HEK293 (cell line): ENCODE measurements around the gene RPL3.
A peak's percentile ranks its signal among the peaks of the same experiment; 100 is the strongest.

Experiments
- CTCF ChIP-seq: fragments of 450-650 bp; formaldehyde crosslinking; IDR thresholded peaks from 2 replicates; pipeline ENCODE4 v1.5.1; 2016; ENCODE audit warnings: missing biosample characterization, missing genetic modification characterization
- MEIS1 ChIP-seq: sonication (generic); formaldehyde crosslinking; IDR thresholded peaks from 2 replicates; pipeline ENCODE4 v1.8.1; 2022; ENCODE audit warnings: missing genetic modification reagents, mild to moderate bottlenecking, borderline replicate concordance
- OVOL3 ChIP-seq: fragments of 450-650 bp; formaldehyde crosslinking; IDR thresholded peaks from 2 replicates; pipeline ENCODE4 v1.5.1; 2016; ENCODE audit warnings: missing biosample characterization, missing genetic modification characterization
- PBX3 ChIP-seq: sonication (generic); formaldehyde crosslinking; IDR thresholded peaks from 2 replicates; pipeline ENCODE4 v1.8.1; 2022; ENCODE audit warnings: mild to moderate bottlenecking, moderate library complexity, missing genetic modification reagents
- YY1 ChIP-seq: fragments of 450-650 bp; formaldehyde crosslinking; IDR thresholded peaks from 2 replicates; pipeline ENCODE4 v1.5.1; 2018; ENCODE audit warnings: missing biosample characterization, missing genetic modification characterization
- YY2 ChIP-seq: fragments of 450-650 bp; formaldehyde crosslinking; IDR thresholded peaks from 2 replicates; pipeline ENCODE4 v1.5.1; 2016; ENCODE audit warnings: missing biosample characterization, missing genetic modification characterization
- ZBTB11 ChIP-seq: fragments of 450-650 bp; formaldehyde crosslinking; conservative IDR thresholded peaks from 2 replicates; pipeline ENCODE4 v1.5.1; 2016; ENCODE audit warnings: low read depth, missing biosample characterization, missing genetic modification characterization
- ZBTB26 ChIP-seq: fragments of 450-650 bp; formaldehyde crosslinking; optimal IDR thresholded peaks from 2 replicates; pipeline ENCODE3; 2016; ENCODE audit warnings: missing biosample characterization, mild to moderate bottlenecking, missing genetic modification characterization
- ZIC2 ChIP-seq: fragments of 450-650 bp; formaldehyde crosslinking; IDR thresholded peaks from 2 replicates; pipeline ENCODE4 v1.5.1; 2016; ENCODE audit warnings: missing biosample characterization, missing genetic modification characterization
- ZNF148 ChIP-seq: fragments of 450-650 bp; formaldehyde crosslinking; IDR thresholded peaks from 2 replicates; pipeline ENCODE4 v1.5.0; 2017; ENCODE audit warnings: missing biosample characterization, missing genetic modification characterization, borderline replicate concordance
- ZNF184 ChIP-seq: fragments of 450-650 bp; IDR thresholded peaks from 2 replicates; pipeline ENCODE4 v1.5.1; 2018; ENCODE audit warnings: missing biosample characterization, mild to moderate bottlenecking, missing genetic modification characterization
- ZNF19 ChIP-seq: fragments of 450-650 bp; formaldehyde crosslinking; IDR thresholded peaks from 2 replicates; pipeline ENCODE4; 2016; ENCODE audit warnings: missing biosample characterization, missing genetic modification characterization, low read depth
- ZNF274 ChIP-seq, 2 experiments: fragments of 200-500 bp in 1 of 2; fragments of 450-650 bp in 1 of 2; sonication (Bioruptor generic) in 1 of 2; formaldehyde crosslinking in 1 of 2; IDR thresholded peaks; 2 replicates each; pipeline versions ENCODE4 v1.5.1 to v1.6.1; 2014 to 2016; ENCODE audit warnings: borderline replicate concordance in 1 of 2, inconsistent platforms in 1 of 2, low read length in 1 of 2, missing biosample characterization in 1 of 2, missing genetic modification characterization in 1 of 2
- ZNF639 ChIP-seq: fragments of 450-650 bp; formaldehyde crosslinking; IDR thresholded peaks from 2 replicates; pipeline ENCODE4 v1.5.1; 2016; ENCODE audit warnings: missing biosample characterization, missing genetic modification characterization
- ZNF670 ChIP-seq: fragments of 450-650 bp; formaldehyde crosslinking; IDR thresholded peaks from 2 replicates; pipeline ENCODE4 v1.5.1; 2016; ENCODE audit warnings: missing biosample characterization, missing genetic modification characterization, low read depth
- ZNF76 ChIP-seq: fragments of 450-650 bp; formaldehyde crosslinking; IDR thresholded peaks from 2 replicates; pipeline ENCODE4; 2016; ENCODE audit warnings: low read depth, missing biosample characterization, missing genetic modification characterization, borderline replicate concordance

Gene RPL3

GRCh38 chr22:39327995-39328754 lies 8.8 kb upstream of the RPL3 start (continued):
- no peak for TF ChIP-seq ZNF639
- peak; percentile 97 for TF ChIP-seq ZIC2 (tag by site-specific recombination)
- no peak for TF ChIP-seq MEIS1 (CRISPR knock-in tag)
- TF ChIP-seq ZBTB26 (tag by site-specific recombination): no peak
- TF ChIP-seq ZNF184 (tag by site-specific recombination): no peak
- TF ChIP-seq ZNF670 (tag by site-specific recombination): no peak
- TF ChIP-seq OVOL3 (tag by site-specific recombination): no peak
- no peak for TF ChIP-seq ZNF274 (IDR thresholded peaks at IDR 0.05; ENCODE audit: low read length)
- no peak for TF ChIP-seq ZNF274 (tag by site-specific recombination; IDR thresholded peaks at IDR 0.05; ENCODE audit: borderline replicate concordance)
- TF ChIP-seq ZNF148: no peak
- TF ChIP-seq PBX3 (CRISPR knock-in tag): 0 out of 2 replicates have a peak, but pooled peaks have one; percentile 10
- peak; percentile 14; the same call in 1 of the 2 replicates for TF ChIP-seq CTCF
- TF ChIP-seq ZNF76 (tag by site-specific recombination): no peak
- TF ChIP-seq ZNF19 (tag by site-specific recombination): no peak
- TF ChIP-seq ZBTB11 (tag by site-specific recombination): no peak
- no peak for TF ChIP-seq YY1 (tag by site-specific recombination)
- no peak for TF ChIP-seq YY2 (tag by site-specific recombination)
